Esophagus muscularis mucosa (tissue), 4 donors: Measurements from ENCODE around the gene GALK2. TPM values are rescaled to one million over a fixed set of nuclear protein-coding genes. Genes with fewer than 3 reads are reported as not detected.

Experiments
- DNase-seq: peaks from one replicate; pipeline ENCODE4 v3.0.0-alpha.2; 2017; ENCODE audit errors: extremely low spot score
- H3K27ac ChIP-seq, 4 donors: fragments of 200-600 bp; sonication (generic); replicated peaks in 1 of 4; 1 replicate in 3 of 4; 2 replicates in 1 of 4; pipeline ENCODE4 v1.5.1; 2016 to 2019; ENCODE audit warnings: mild to moderate bottlenecking in 1 of 4
- H3K27me3 ChIP-seq, 4 donors: fragments of 200-600 bp; sonication (generic); one replicate each; pipeline versions ENCODE4 v1.5.1 to v1.6.0; 2016 to 2019
- H3K36me3 ChIP-seq, 4 donors: fragments of 200-600 bp; sonication (generic); one replicate each; pipeline ENCODE4 v1.5.1; 2016 to 2019
- H3K4me1 ChIP-seq, 4 donors: fragments of 200-600 bp; sonication (generic); one replicate each; pipeline ENCODE4 v1.5.1; 2016 to 2019
- H3K4me3 ChIP-seq, 4 donors: fragments of 200-600 bp; sonication (generic); 1 replicate in 2 of 4; 2 replicates in 2 of 4; pipeline ENCODE4 v1.5.1; 2016 to 2019; ENCODE audit warnings: mild to moderate bottlenecking in 4 of 4, moderate library complexity in 1 of 4
- H3K9me3 ChIP-seq, 4 donors: fragments of 200-600 bp; sonication (generic); 1 replicate in 3 of 4; 2 replicates in 1 of 4; pipeline ENCODE4 v1.5.1; 2016 to 2019
- CTCF ChIP-seq, 3 experiments: fragments of 200-600 bp in 2 of 3; fragments of 450-650 bp in 1 of 3; sonication (generic) in 2 of 3; IDR thresholded peaks; one replicate each; pipeline ENCODE4 v1.5.1; 2017 to 2019; ENCODE audit warnings: antibody characterized with exemption in 3 of 3, mild to moderate bottlenecking in 2 of 3, moderate library complexity in 1 of 3
- EP300 ChIP-seq: sonication (generic); formaldehyde crosslinking; IDR thresholded peaks from one replicate; pipeline ENCODE4 v1.6.1; 2017; ENCODE audit warnings: antibody characterized with exemption
- POLR2A ChIP-seq: fragments of 450-650 bp; IDR thresholded peaks from one replicate; pipeline ENCODE4 v1.6.1; 2017; ENCODE audit warnings: antibody characterized with exemption, moderate library complexity, mild to moderate bottlenecking, low read depth
- POLR2AphosphoS5 ChIP-seq, 2 donors: sonication (generic); formaldehyde crosslinking; IDR thresholded peaks; one replicate each; pipeline ENCODE4 v1.6.1; 2017; ENCODE audit warnings: antibody characterized with exemption in 2 of 2
- WGBS: methylation state at CpG from one replicate; pipeline ENCODE4 v1.1.5; 2018; 5-methylcytosine and 5-hydroxymethylcytosine counted together
- intact Hi-C: fragments of 100-400 bp; cut with DNase I; formaldehyde crosslinking; loops from one replicate; pipeline ENCODE4 v1.15.1; 2023
- total RNA-seq, 4 donors: library from RNA; depleted of rRNA; stranded (reverse); fragments of >200 nt; gene quantifications; one replicate each; pipeline versions ENCODE4 v1.1.0 to v1.2.1, GENCODE V29; 2016

Gene GALK2
- total RNA-seq, 4 donors from 2014 or later = 34.5 to 50.3 (median 41.5) TPM

- intact Hi-C loops = no loop called here
- Histone ChIP-seq H3K36me3 (no peaks in the 10 kb centered on the region), H3K4me3 (no peak overlapping the region), H3K9me3 (peaks cover 0 to 8% (median 3%) of the 10 kb centered on the region in 4 donors), H3K27me3 (no peaks in the 10 kb centered on the region), H3K27ac (no peak overlapping the region), H3K4me1 (peaks cover 0 to 12% (median 2%) of the 10 kb centered on the region in 4 donors)
- no peak for DNase-seq
- TF ChIP-seq CTCF (IDR thresholded peaks at IDR 0.05) = no peak
- TF ChIP-seq POLR2AphosphoS5 (IDR thresholded peaks at IDR 0.05) = no peak
- no peak for TF ChIP-seq POLR2A
- WGBS = 95% methylated on average over 3 of the region's 3 CpGs
Measured at GRCh38 chr15:49265911-49266310, 95.9 kb downstream of the GALK2 start.

- H3K27me3 ChIP-seq = no peaks in the 10 kb centered on the region
- no peak for TF ChIP-seq POLR2A
- TF ChIP-seq CTCF (IDR thresholded peaks at IDR 0.05) = no peak
- no peak overlapping the region for H3K4me3 ChIP-seq
- H3K9me3 ChIP-seq = no peaks in the 10 kb centered on the region
- WGBS = 63% methylated on average over 8 of the region's 8 CpGs
- intact Hi-C loops = no loop called here
- peak overlapping the region in 2 of 4 donors; percentile 15 to 17 for H3K27ac ChIP-seq
- DNase-seq = no peak
- no peaks in the 10 kb centered on the region for H3K36me3 ChIP-seq
- peaks cover 0 to 27% (median 4%) of the 10 kb centered on the region in 4 donors for H3K4me1 ChIP-seq
Measured at GRCh38 chr15:49270541-49271421, 100.7 kb downstream of the GALK2 start.

- intact Hi-C loops = no loop called here
- Histone ChIP-seq H3K36me3 (peaks cover 0 to 3% (median 0%) of the 10 kb centered on the region in 4 donors), H3K27me3 (no peaks in the 10 kb centered on the region), H3K9me3 (no peaks in the 10 kb centered on the region), H3K27ac (no peak overlapping the region), H3K4me3 (no peak overlapping the region), H3K4me1 (peaks cover 0 to 22% (median 7%) of the 10 kb centered on the region in 4 donors)
- TF ChIP-seq EP300 (no peak), POLR2A (no peak), CTCF (IDR thresholded peaks at IDR 0.05) (no peak), POLR2AphosphoS5 (IDR thresholded peaks at IDR 0.05) (no peak)
- WGBS = 70% methylated on average over 2 of the region's 2 CpGs
- no peak for DNase-seq
Measured at GRCh38 chr15:49273734-49274318, 103.8 kb downstream of the GALK2 start.

- peaks cover 0 to 6% (median 1%) of the 10 kb centered on the region in 4 donors for H3K4me1 ChIP-seq
- H3K27me3 ChIP-seq = no peaks in the 10 kb centered on the region
- no peak for DNase-seq
- TF ChIP-seq CTCF (IDR thresholded peaks at IDR 0.05) (no peak), EP300 (no peak)
- no peaks in the 10 kb centered on the region for H3K9me3 ChIP-seq
- peaks cover 0 to 22% (median 9%) of the 10 kb centered on the region in 4 donors for H3K36me3 ChIP-seq
- intact Hi-C loops = no loop called here
- WGBS = 97% methylated on average over 5 of the region's 5 CpGs
- H3K27ac ChIP-seq = no peak overlapping the region
- H3K4me3 ChIP-seq = no peak overlapping the region
Measured at GRCh38 chr15:49278751-49279150, 108.7 kb downstream of the GALK2 start.
